OCI-LY1 (cell line): ENCODE measurements around the gene ZP1.

Source experiments
- EZH2 ChIP-seq: fragments of 200-600 bp; sonication (generic), shearing (Covaris generic); IDR thresholded peaks from 2 replicates; pipeline ENCODE4 v1.8.0; 2017; ENCODE audit warnings: borderline replicate concordance, mixed run types, mild to moderate bottlenecking, antibody characterized with exemption, low read length, moderate library complexity, mixed read lengths
- TF ChIP-seq, protein P1 (sequence below): fragments of 200-600 bp; sonication (generic), shearing (Covaris generic); IDR thresholded peaks from 2 replicates; pipeline ENCODE4 v1.5.1; 2017; ENCODE audit warnings: mild to moderate bottlenecking, antibody characterized with exemption, low read length, moderate library complexity, mixed read lengths

DNA sequence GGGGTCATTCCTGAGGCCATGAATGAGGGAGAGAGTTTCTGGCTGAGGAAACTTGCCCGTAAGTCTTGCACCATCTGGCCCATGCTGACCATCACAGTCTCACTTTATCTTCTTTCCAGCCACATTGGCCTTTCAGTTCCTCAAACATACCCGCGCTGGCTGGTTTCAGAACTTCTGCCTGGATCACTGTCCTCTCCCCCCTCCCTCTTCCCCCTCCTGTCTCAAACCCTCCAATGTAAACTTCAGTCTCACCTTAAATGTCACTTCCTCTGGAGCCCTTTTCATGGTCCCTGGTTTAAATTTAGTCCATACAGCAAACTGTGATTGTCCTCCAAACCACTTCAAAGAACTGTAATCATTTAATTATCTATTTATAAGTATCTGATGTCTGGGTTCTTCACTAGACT, 42.9 kb downstream of the ZP1 start:
- TF ChIP-seq, protein P1, sequence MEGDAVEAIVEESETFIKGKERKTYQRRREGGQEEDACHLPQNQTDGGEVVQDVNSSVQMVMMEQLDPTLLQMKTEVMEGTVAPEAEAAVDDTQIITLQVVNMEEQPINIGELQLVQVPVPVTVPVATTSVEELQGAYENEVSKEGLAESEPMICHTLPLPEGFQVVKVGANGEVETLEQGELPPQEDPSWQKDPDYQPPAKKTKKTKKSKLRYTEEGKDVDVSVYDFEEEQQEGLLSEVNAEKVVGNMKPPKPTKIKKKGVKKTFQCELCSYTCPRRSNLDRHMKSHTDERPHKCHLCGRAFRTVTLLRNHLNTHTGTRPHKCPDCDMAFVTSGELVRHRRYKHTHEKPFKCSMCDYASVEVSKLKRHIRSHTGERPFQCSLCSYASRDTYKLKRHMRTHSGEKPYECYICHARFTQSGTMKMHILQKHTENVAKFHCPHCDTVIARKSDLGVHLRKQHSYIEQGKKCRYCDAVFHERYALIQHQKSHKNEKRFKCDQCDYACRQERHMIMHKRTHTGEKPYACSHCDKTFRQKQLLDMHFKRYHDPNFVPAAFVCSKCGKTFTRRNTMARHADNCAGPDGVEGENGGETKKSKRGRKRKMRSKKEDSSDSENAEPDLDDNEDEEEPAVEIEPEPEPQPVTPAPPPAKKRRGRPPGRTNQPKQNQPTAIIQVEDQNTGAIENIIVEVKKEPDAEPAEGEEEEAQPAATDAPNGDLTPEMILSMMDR: no peak
- no peak for TF ChIP-seq EZH2
